CD4-positive, alpha-beta T cell treated with Interleukin-4 for 4 hours (primary cell): ENCODE data around the gene MRPL51.
A peak's percentile ranks its signal among the peaks of the same experiment; 100 is the strongest.
"Not testable (repeated sequence)": the region's sequence is repeated elsewhere in the genome, so short reads cannot be mapped to it uniquely, and the experiment has no call there.

Source experiments
- DNase-seq: peaks from one replicate; pipeline ENCODE4 v3.0.0-alpha.2; 2020

MRPL51 gene

GRCh38 chr12:6477601-6478377, 15.3 kb downstream of the MRPL51 start:
- not testable (repeated sequence) for DNase-seq

GRCh38 chr12:6476489-6476888, 16.6 kb downstream of the MRPL51 start:
- no peak for DNase-seq

GRCh38 chr12:6475233-6475975, 17.7 kb downstream of the MRPL51 start:
- DNase-seq: not testable (repeated sequence)

GRCh38 chr12:6472491-6472890, 20.6 kb downstream of the MRPL51 start:
- no peak for DNase-seq

DNA sequence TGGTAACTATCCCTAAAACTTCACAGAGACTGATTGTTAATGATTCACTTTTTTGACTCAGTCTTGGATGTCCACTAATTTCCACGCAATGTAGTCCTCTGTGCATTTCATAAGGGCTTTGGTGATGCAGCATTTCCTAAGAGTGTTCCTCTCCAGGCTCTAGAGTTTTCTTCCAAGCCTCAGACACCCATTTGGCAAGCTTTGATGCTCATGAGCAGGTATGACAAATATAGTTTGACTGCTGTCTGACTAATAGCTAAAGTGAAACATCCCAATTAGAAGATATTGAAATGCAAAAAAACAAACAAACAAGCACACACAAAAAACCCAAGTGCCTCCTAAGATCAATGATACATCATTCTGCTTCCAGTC, 21.1 kb downstream of the MRPL51 start:
- no peak for DNase-seq

GRCh38 chr12:6470375-6471163, 22.5 kb downstream of the MRPL51 start, which contains the start of gene VAMP1:
Gene VAMP1, minus strand, starts transcription at chr12:6470677. Its CDS starts 146 bp downstream, at chr12:6470531.
- DNase-seq: peak; percentile 97

GRCh38 chr12:6469609-6470374, 23.3 kb downstream of the MRPL51 start:
- DNase-seq: no peak

DNA sequence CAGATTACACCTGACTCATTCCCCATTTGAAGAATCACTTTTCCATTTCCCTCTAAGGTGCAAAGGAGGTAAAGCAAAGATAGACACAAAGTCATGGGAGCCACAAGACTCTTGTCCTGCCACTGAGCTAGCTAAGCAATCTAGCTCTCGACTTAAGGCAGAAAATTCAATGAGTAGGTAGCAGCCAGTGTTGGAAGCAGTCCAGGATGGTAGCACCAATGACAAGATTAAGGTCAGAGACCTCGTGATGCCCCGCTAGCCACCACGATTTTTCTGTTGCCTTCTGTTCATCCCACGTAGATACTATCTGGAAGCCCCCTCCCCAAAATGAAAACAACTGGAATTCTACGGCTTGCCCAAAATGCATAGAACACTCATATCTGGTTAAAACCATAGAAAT, 24.0 kb downstream of the MRPL51 start:
- DNase-seq: no peak

DNA sequence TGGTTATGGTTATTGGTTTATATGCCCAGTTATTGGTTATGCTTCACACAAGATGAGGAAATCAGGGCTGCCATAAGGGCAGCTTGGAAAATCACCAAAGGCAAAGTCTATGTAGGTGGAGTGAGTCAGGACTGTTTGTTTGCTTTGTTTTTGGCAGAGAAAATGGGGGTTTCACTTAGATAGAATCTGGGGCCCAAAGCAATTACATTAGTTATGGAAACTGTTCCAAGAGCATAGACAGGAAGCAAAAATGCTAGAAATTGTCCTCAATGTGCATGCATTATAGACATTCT, 24.8 kb downstream of the MRPL51 start:
- no peak for DNase-seq

DNA sequence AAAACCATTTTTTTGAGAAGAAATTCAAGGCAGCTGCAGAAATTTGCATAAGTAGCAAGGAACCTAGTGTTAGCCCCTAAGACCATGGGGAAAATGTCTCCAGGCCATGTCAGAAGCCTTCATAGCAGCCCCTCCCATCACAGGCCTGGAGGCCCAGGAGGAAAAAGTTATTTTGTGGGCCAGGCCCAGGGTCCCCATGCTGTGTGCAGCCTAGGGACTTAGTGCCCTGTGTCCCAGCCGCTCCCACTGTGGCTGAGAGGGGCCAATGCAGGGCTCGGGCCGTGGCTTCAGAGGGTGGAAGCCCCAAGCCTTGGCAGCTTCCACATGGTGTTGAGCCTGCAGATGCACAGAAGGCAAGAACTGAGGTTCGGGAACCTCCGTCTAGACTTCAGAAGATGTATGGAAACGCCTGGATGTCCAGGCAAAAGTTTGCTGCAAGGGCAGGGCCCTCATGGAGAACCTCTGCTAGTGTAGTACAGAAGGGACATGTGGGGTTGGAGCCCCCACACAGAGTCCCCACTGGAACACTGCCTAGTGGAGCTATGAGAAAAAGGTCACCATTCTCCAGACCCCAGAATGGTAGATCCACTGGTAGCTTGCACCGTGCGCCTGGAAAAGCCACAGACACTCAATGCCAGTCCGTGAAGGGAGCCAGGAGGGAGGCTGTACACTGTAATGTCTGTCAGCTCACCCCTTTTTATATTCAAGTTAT, 25.3 kb downstream of the MRPL51 start:
- DNase-seq: not testable (repeated sequence)

- not testable (repeated sequence) for DNase-seq
Measured at GRCh38 chr12:6466751-6467150, 26.3 kb downstream of the MRPL51 start.

DNA sequence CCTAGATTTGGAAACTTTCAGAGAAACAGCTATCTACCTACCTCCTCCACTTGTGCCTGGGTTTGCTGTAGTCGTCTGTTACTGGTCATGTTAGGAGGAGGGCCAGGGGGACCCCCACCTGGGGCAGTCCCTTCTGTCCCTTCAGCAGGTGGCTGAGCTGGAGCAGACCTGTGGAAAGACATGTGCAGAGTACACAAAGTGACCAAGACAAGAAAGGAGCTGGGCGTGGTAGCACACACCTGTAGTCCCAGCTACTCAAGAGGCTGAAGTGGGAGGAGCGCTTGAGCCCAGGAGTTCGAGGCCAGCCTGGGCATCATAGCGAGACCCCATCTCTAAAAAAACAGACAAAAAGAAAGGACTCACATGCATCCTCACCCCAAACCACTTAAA, 26.9 kb downstream of the MRPL51 start:
- no peak for DNase-seq

DNA sequence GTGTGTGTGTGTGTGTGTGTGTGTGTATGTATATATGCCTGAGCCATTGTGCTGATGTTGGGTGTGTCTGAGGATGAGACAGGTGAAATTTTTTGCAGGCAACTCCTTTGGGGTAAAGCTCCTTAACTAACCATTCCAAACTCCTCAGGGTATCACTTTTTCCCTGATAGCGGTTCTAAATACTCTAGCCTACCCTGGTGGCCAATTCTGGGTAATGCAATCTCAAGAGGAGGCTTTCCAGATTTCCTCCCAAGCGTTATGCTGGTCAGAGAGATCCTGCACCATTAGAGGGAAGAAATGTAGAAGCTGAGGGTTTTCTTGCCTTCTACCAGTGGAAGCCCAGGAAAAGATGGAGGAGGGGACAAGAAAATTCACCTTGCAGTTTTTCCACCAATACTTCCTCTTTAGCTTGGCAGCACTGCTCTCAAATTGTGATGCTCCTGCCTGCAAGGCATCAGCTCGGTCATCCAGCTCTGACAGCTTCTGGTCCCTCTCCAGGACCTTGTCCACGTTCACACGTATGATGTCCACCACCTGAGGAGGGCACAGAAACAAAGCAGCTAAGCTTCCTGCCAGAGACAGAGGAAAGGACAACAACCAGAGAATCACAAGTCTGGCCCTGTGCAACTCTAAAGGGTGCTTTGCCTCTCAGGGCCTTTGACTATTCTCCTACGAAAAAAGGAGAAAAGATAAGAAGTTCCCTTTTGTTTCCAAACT, 27.4 kb downstream of the MRPL51 start:
- peak; percentile 74 for DNase-seq

- no peak for DNase-seq
Measured at GRCh38 chr12:6464531-6464930, 28.5 kb downstream of the MRPL51 start.

GRCh38 chr12:6463858-6464257, 29.2 kb downstream of the MRPL51 start:
- no peak for DNase-seq

GRCh38 chr12:6463216-6463615, 29.8 kb downstream of the MRPL51 start:
- peak; percentile 58 for DNase-seq

DNA sequence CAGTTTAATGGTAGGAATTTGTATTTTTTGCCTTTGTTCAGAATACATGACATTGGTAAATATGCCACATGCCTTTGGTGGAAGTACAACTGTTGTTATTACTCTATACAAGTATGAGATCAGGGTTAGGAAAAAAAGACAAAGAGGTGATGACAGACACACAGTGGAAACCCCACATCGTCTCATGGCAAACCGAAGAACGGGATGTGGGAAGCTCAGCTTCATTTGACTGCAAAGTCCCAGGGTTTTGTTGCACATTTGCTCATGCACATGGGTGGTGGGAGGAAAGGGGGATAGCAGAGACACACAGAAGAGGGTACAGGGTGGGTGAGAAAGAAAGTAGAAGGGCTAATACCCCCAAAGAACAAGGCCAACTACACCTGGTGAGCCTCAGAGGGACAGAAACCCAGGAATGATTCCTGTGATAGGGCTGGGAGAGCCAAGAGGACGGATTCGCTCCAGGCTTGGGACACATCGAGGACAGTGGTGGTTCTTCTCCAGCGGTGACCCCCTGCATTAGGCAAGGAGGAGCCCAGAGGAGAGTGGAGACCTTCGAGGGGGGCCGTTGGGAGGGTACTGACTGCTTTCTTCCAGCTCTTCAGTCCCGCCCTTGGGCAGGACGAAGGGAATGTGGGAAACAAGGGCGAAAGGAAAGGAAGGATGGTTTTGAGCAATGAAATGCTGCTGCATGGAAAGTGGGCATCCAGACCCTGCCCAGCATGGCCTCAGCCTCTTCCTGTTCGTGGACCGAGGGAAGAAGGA, 30.6 kb downstream of the MRPL51 start:
- peak; percentile 34 for DNase-seq

DNA sequence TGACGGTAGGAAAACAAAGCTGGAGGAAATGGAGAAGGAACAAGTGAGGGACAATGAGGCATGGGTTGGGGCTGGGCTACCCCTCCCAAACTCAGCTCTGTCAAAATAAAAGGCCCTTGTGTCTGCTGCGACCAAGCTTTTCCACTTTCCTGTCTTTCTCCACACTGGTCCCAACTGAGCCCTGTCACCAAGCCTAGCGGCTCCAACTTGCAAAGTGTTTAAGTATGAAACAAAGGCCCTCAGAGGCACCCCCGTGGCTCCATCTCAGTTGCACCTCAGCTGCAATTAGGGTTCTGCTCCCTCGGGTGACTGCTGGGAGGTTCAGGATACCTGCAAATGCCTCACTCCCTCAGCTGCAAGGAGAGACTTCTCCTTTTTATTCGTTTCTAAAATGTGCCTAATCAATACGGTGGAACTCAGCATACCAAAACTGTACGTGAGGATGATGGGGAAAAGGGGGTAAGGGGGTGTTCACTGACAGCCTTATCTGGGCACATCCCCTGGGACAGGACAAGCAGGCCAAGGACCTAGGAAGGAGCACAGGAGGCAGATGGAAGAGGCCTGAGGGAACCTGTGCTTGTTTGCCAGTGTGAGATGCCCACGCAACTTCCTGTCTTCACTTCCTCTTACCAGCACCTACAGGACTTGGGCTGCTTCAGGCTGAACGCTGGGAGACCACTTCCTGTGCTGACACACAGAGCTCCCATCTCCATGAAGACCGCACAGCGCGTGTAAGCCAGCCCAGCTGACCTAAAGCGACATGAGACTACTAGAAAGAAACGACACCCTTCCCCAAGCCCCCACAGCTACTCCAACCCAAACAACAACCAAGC, 31.4 kb downstream of the MRPL51 start:
- peak; percentile 86 for DNase-seq

- DNase-seq: peak; percentile 59
Measured at GRCh38 chr12:6460751-6461371, 32.2 kb downstream of the MRPL51 start.
